Measurements from ENCODE around the gene CUBN. TPM values are rescaled to one million over a fixed set of nuclear protein-coding genes. Genes with fewer than 3 reads are reported as not detected.

CUBN gene
- total and polyA plus RNA-seq, 2 of the 13 experiments (the other 11 are each of a cell fraction or from before 2014, with no cell fraction given), result 0.27 to 0.32 TPM

GRCh38 chr10:17140386-17140761 is 10.8 kb upstream of the CUBN start:
- ATAC-seq (no peak), FAIRE-seq (no peak), DNase-seq (ENCODE audit: low spot score) (no peak)
- in situ Hi-C loops (cut with HindIII; ENCODE audit: extremely low pct_ligation_motif_present, low pct_unique_long_range_greater_than_20kb) (no loop called here), intact Hi-C loops (cut with micrococcal nuclease; ENCODE audit: unreplicated experiment) (no loop called here)
- Histone ChIP-seq H3K4me1 (ENCODE audit: insufficient read depth, low read length) (peaks cover 23% of the 10 kb centered on the region), H3K27ac (ENCODE audit: extremely low read length, insufficient read depth, low read length) (no peak overlapping the region), H3K79me2 (ENCODE audit: insufficient read depth, low read length) (no peaks in the 10 kb centered on the region), H3K9me3 (ENCODE audit: low read length) (no peaks in the 10 kb centered on the region), H3K4me3 (replicated peaks in 1 of 3; ENCODE audit: insufficient read depth in 1 of 3, low read depth in 2 of 3, low read length in 3 of 3) (no peak overlapping the region), H3K27me3 (ENCODE audit: control insufficient read depth in 1 of 2, insufficient read depth in 2 of 2, low read length in 2 of 2) (no peaks in the 10 kb centered on the region), H4K20me1 (ENCODE audit: insufficient read depth, low read length) (no peaks in the 10 kb centered on the region), H3K4me2 (ENCODE audit: low read depth, low read length) (no peak overlapping the region), H3K36me3 (replicated peaks in 1 of 2; ENCODE audit: control insufficient read depth in 1 of 2, insufficient read depth in 2 of 2, low read length in 2 of 2) (no peaks in the 10 kb centered on the region), H3K9ac (ENCODE audit: insufficient read depth, low read depth, low read length) (no peak overlapping the region), H2AFZ (ENCODE audit: low read length) (no peak overlapping the region)
- POLR2A ChIA-PET, result no interaction called here
- CTCF ChIA-PET (ENCODE audit: low intra/inter-chr PET ratio, low total read pairs), result no interaction called here
- no peak for TF ChIP-seq MYC (CRISPR knock-in tag; IDR thresholded peaks at IDR 0.05; ENCODE audit: borderline replicate concordance)
- TF ChIP-seq ZNF230 (CRISPR knock-in tag; IDR thresholded peaks at IDR 0.05), result no peak
- no peak for TF ChIP-seq ZBTB34 (CRISPR knock-in tag; IDR thresholded peaks at IDR 0.05)
- no peak for TF ChIP-seq NFAT5 (CRISPR knock-in tag; IDR thresholded peaks at IDR 0.05)
- no peak for TF ChIP-seq DMAP1 (CRISPR knock-in tag; IDR thresholded peaks at IDR 0.05)
- no peak for TF ChIP-seq ZSCAN5A (CRISPR knock-in tag; IDR thresholded peaks at IDR 0.05; ENCODE audit: borderline replicate concordance)
- no TSS peak for BruUV-seq (replicated peaks)
